PC-9 (cell line): ENCODE data around the gene SLC35F3. TPM values are rescaled to one million over a fixed set of nuclear protein-coding genes. Genes with fewer than 3 reads are reported as not detected.

Source experiments
- BruUV-seq: library from RNA; stranded (reverse); fragments of 400-500 nt; replicated peaks from 2 replicates; lab custom pipeline; 2021; lab: Mats Ljungman, UMichigan
- CTCF ChIA-PET: fragments of 300-600 bp; sonication (Branson Sonifier 250); formaldehyde crosslinking; loops from one replicate; lab custom pipeline; 2022; ENCODE audit warnings: antibody characterized with exemption; lab: Charles Lee
- POLR2A ChIA-PET: fragments of 300-600 bp; sonication (Branson Sonifier 250); formaldehyde crosslinking; loops from one replicate; lab custom pipeline; 2022; ENCODE audit warnings: antibody characterized with exemption; ENCODE audit not compliant: unreplicated experiment; lab: Charles Lee
- DNase-seq, 2 experiments: peaks; one replicate each; pipeline versions ENCODE4 v3.0.0 to v3.0.0-alpha.2; 2015 to 2022; ENCODE audit warnings: mixed read lengths in 1 of 2
- H2AFZ ChIP-seq: fragments of 200-600 bp; sonication (generic); 2 replicates; pipeline ENCODE4 v1.8.1; 2017; ENCODE audit warnings: antibody characterized with exemption
- H3F3A ChIP-seq: fragments of 200-600 bp; sonication (generic); 2 replicates; pipeline ENCODE4 v1.8.1; 2017; ENCODE audit warnings: antibody characterized with exemption, mild to moderate bottlenecking, low read depth; ENCODE audit not compliant: insufficient read depth
- H3K27ac ChIP-seq: fragments of 200-600 bp; sonication (generic); 2 replicates; pipeline ENCODE4 v1.6.1; 2016; ENCODE audit warnings: mixed run types
- H3K27me3 ChIP-seq: fragments of 200-600 bp; sonication (generic); 2 replicates; pipeline ENCODE4 v1.6.1; 2016; ENCODE audit warnings: low read depth, mixed run types; ENCODE audit not compliant: insufficient read depth
- H3K36me3 ChIP-seq: fragments of 200-600 bp; sonication (generic); 2 replicates; pipeline ENCODE4 v1.6.1; 2016; ENCODE audit warnings: low read depth, mixed run types
- H3K4me1 ChIP-seq: fragments of 200-600 bp; sonication (generic); replicated peaks from 2 replicates; pipeline ENCODE4 v1.6.1; 2016; ENCODE audit warnings: mixed run types; ENCODE audit not compliant: insufficient read depth
- H3K4me2 ChIP-seq: fragments of 200-600 bp; sonication (generic); 2 replicates; pipeline ENCODE4 v1.6.1; 2017; ENCODE audit warnings: mixed run types
- H3K4me3 ChIP-seq: fragments of 200-600 bp; sonication (generic); 2 replicates; pipeline ENCODE4 v1.6.1; 2016; ENCODE audit warnings: mixed run types
- H3K79me2 ChIP-seq: fragments of 200-600 bp; sonication (generic); 2 replicates; pipeline ENCODE4 v1.6.1; 2017; ENCODE audit warnings: low read depth, mixed run types
- H3K9me2 ChIP-seq: fragments of 200-600 bp; sonication (generic); 2 replicates; pipeline ENCODE4 v1.8.1; 2017; ENCODE audit warnings: mild to moderate bottlenecking; ENCODE audit not compliant: insufficient read depth
- H3K9me3 ChIP-seq: fragments of 200-600 bp; sonication (generic); 2 replicates; pipeline ENCODE4 v1.8.1; 2016; ENCODE audit warnings: low read depth; ENCODE audit not compliant: insufficient read depth
- H4K20me1 ChIP-seq: fragments of 200-600 bp; sonication (generic); 2 replicates; pipeline ENCODE4 v1.8.1; 2017; ENCODE audit not compliant: insufficient read depth
- CTCF ChIP-seq: fragments of 200-600 bp; sonication (generic); conservative IDR thresholded peaks from 2 replicates; pipeline ENCODE4 v1.6.1; 2017; ENCODE audit warnings: mixed run types, antibody characterized with exemption, mild to moderate bottlenecking, moderate library complexity
- EZH2 ChIP-seq: fragments of 200-600 bp; sonication (generic); IDR thresholded peaks from 2 replicates; pipeline ENCODE4 v1.8.0; 2017; ENCODE audit warnings: antibody characterized with exemption, low read depth
- intact Hi-C: fragments of 100-400 bp; cut with micrococcal nuclease; formaldehyde crosslinking; loops from one replicate; pipeline ENCODE4 v1.10.0; 2022; ENCODE audit not compliant: unreplicated experiment
- total RNA-seq: library from RNA; stranded (reverse); gene quantifications from 2 replicates; pipeline ENCODE4 v1.2.3, GENCODE V29; 2021

The SLC35F3 gene
- total RNA-seq, 1 experiment from 2014 or later = 6.1 TPM

- BruUV-seq = no TSS peak
- no peak for TF ChIP-seq EZH2
- TF ChIP-seq CTCF = peak; percentile 97
- CTCF ChIA-PET = no interaction called here
These were observed 250.1 kb downstream of the SLC35F3 start for GRCh38 chr1:234154320-234155251.

GRCh38 chr1:234162661-234163060 is 258.2 kb downstream of the SLC35F3 start:
- no TSS peak for BruUV-seq
- no peaks in the 10 kb centered on the region for H3K36me3 ChIP-seq
- CTCF ChIA-PET = interaction anchor here (0.7 kb wide), 1 partner anchor 441 kb away, joined by 4 read pairs; no protein-coding TSS in a partner anchor
- intact Hi-C loops = no loop called here
- no peaks in the 10 kb centered on the region for H3F3A ChIP-seq
- no peak overlapping the region for H3K4me3 ChIP-seq
- no peaks in the 10 kb centered on the region for H4K20me1 ChIP-seq
- H3K9me3 ChIP-seq = no peaks in the 10 kb centered on the region
- no peaks in the 10 kb centered on the region for H3K27me3 ChIP-seq
- no peak for DNase-seq
- H3K79me2 ChIP-seq = no peaks in the 10 kb centered on the region
- H3K4me2 ChIP-seq = no peak overlapping the region
- no peak overlapping the region for H3K27ac ChIP-seq
- H2AFZ ChIP-seq = no peak overlapping the region
- TF ChIP-seq CTCF = no peak
- no peak for TF ChIP-seq EZH2
- POLR2A ChIA-PET = no interaction called here
- H3K4me1 ChIP-seq = no peaks in the 10 kb centered on the region
- no peaks in the 10 kb centered on the region for H3K9me2 ChIP-seq

More at GRCh38 chr1:234154320-234155251, 250.1 kb downstream of the SLC35F3 start:
- Histone ChIP-seq H3K27me3 (no peaks in the 10 kb centered on the region), H3K4me2 (no peak overlapping the region), H3K27ac (no peak overlapping the region), H3K9me3 (no peaks in the 10 kb centered on the region), H3K36me3 (no peaks in the 10 kb centered on the region), H2AFZ (no peak overlapping the region), H3K4me3 (no peak overlapping the region), H4K20me1 (no peaks in the 10 kb centered on the region), H3K9me2 (no peaks in the 10 kb centered on the region), H3K79me2 (no peaks in the 10 kb centered on the region), H3K4me1 (no peaks in the 10 kb centered on the region), H3F3A (no peaks in the 10 kb centered on the region)
- intact Hi-C loops = loop anchor here (1.0 to 5.0 kb wide), 3 partner anchors 60 to 173 kb away; no protein-coding TSS in a partner anchor
- POLR2A ChIA-PET = no interaction called here
- peak; percentile 29 to 59 for DNase-seq

- no peaks in the 10 kb centered on the region for H3K9me3 ChIP-seq
- no peaks in the 10 kb centered on the region for H3K79me2 ChIP-seq
- H2AFZ ChIP-seq = no peak overlapping the region
- no peaks in the 10 kb centered on the region for H3K9me2 ChIP-seq
- no peak for TF ChIP-seq EZH2
- TF ChIP-seq CTCF = no peak
- H3K36me3 ChIP-seq = no peaks in the 10 kb centered on the region
- no TSS peak for BruUV-seq
- H3F3A ChIP-seq = no peaks in the 10 kb centered on the region
- ChIA-PET POLR2A (no interaction called here), CTCF (no interaction called here)
- intact Hi-C loops = no loop called here
- no peak overlapping the region for H3K4me3 ChIP-seq
- H4K20me1 ChIP-seq = no peaks in the 10 kb centered on the region
- H3K27me3 ChIP-seq = no peaks in the 10 kb centered on the region
- no peak for DNase-seq
- H3K4me1 ChIP-seq = no peaks in the 10 kb centered on the region
- H3K4me2 ChIP-seq = no peak overlapping the region
- no peak overlapping the region for H3K27ac ChIP-seq
These were observed 258.9 kb downstream of the SLC35F3 start for GRCh38 chr1:234163267-234163919.
